Astrocyte (in vitro differentiated cells and primary cell): ENCODE results near the gene MED13. TPM values are rescaled to one million over a fixed set of nuclear protein-coding genes. Genes with fewer than 3 reads are reported as not detected.
A peak's percentile ranks its signal among the peaks of the same experiment; 100 is the strongest.

Experiments used
- DNase-seq: peaks from one replicate; pipeline ENCODE4 v3.0.0-alpha.2; 2010; ENCODE audit warnings: low read depth
- FAIRE-seq: peaks from 2 replicates; lab custom pipeline; 2011; peaks lifted over from hg19 to GRCh38; lab: Jason Lieb, UNC
- H2AFZ ChIP-seq: 2 replicates; pipeline ENCODE4 v1.6.0; 2012; ENCODE audit warnings: low read depth, low read length, inconsistent platforms
- H3K27ac ChIP-seq: 2 replicates; pipeline ENCODE4 v1.5.1; 2011; ENCODE audit warnings: low read depth, low read length, inconsistent platforms
- H3K27me3 ChIP-seq: 2 replicates; pipeline ENCODE4 v1.6.0; 2011; ENCODE audit warnings: low read length, inconsistent platforms; ENCODE audit not compliant: insufficient read depth
- H3K36me3 ChIP-seq: 2 replicates; pipeline ENCODE4 v1.5.1; 2011; ENCODE audit warnings: low read length, inconsistent platforms; ENCODE audit not compliant: insufficient read depth
- H3K4me1 ChIP-seq: 2 replicates; pipeline ENCODE4 v1.5.1; 2011; ENCODE audit warnings: low read length, inconsistent platforms; ENCODE audit not compliant: insufficient read depth
- H3K4me2 ChIP-seq: 2 replicates; pipeline ENCODE4 v1.6.0; 2012; ENCODE audit warnings: low read length, inconsistent platforms
- H3K4me3 ChIP-seq: 2 replicates; pipeline ENCODE4 v1.5.1; 2011; ENCODE audit warnings: low read depth, mild to moderate bottlenecking, low read length, inconsistent platforms; ENCODE audit not compliant: insufficient read depth
- H3K79me2 ChIP-seq: 2 replicates; pipeline ENCODE4 v1.6.0; 2012; ENCODE audit warnings: mild to moderate bottlenecking, low read length, inconsistent platforms; ENCODE audit not compliant: insufficient read depth
- H3K9ac ChIP-seq: 2 replicates; pipeline ENCODE4 v1.6.0; 2012; ENCODE audit warnings: mild to moderate bottlenecking, low read length, inconsistent platforms
- H3K9me3 ChIP-seq: 2 replicates; pipeline ENCODE4 v1.5.1; 2012; ENCODE audit warnings: low read depth, mild to moderate bottlenecking, low read length, inconsistent platforms; ENCODE audit not compliant: insufficient read depth
- H4K20me1 ChIP-seq: 2 replicates; pipeline ENCODE4 v1.6.0; 2012; ENCODE audit warnings: low read length, inconsistent platforms; ENCODE audit not compliant: insufficient read depth
- H3K27ac Mint-ChIP-seq: one replicate; pipeline ENCODE4 v1.8.0; 2021; ENCODE audit warnings: mild to moderate bottlenecking, mixed read lengths; ENCODE audit not compliant: unreplicated experiment
- H3K27me3 Mint-ChIP-seq: one replicate; pipeline ENCODE4 v1.8.0; 2021; ENCODE audit warnings: low read depth, mixed read lengths; ENCODE audit not compliant: unreplicated experiment
- H3K36me3 Mint-ChIP-seq: one replicate; pipeline ENCODE4 v1.8.0; 2021; ENCODE audit warnings: low read depth, mixed read lengths; ENCODE audit not compliant: unreplicated experiment
- H3K4me1 Mint-ChIP-seq: one replicate; pipeline ENCODE4 v1.8.0; 2021; ENCODE audit warnings: low read depth, mixed read lengths; ENCODE audit not compliant: unreplicated experiment
- H3K4me3 Mint-ChIP-seq: one replicate; pipeline ENCODE4 v1.8.0; 2021; ENCODE audit warnings: mild to moderate bottlenecking, moderate library complexity, mixed read lengths; ENCODE audit not compliant: unreplicated experiment
- H3K9me3 Mint-ChIP-seq: one replicate; pipeline ENCODE4 v1.8.0; 2021; ENCODE audit warnings: mild to moderate bottlenecking, mixed read lengths; ENCODE audit not compliant: unreplicated experiment
- EZH2 ChIP-seq: IDR thresholded peaks from 2 replicates; pipeline ENCODE4 v1.6.1; 2012; ENCODE audit warnings: mild to moderate bottlenecking, low read length, inconsistent platforms; ENCODE audit not compliant: insufficient read depth
- total RNA-seq: library from RNA; stranded (reverse); gene quantifications from 2 replicates; pipeline ENCODE4 v1.2.1, GENCODE V29; 2021
- TF ChIP-seq, protein P1 (sequence below): IDR thresholded peaks from 2 replicates; pipeline ENCODE4 v1.5.1; 2011; ENCODE audit warnings: low read depth, mild to moderate bottlenecking, inconsistent platforms, low read length, moderate library complexity; ENCODE audit not compliant: insufficient read depth

MED13 gene
- total RNA-seq, 1 donor from 2014 or later = 55.0 TPM

DNA sequence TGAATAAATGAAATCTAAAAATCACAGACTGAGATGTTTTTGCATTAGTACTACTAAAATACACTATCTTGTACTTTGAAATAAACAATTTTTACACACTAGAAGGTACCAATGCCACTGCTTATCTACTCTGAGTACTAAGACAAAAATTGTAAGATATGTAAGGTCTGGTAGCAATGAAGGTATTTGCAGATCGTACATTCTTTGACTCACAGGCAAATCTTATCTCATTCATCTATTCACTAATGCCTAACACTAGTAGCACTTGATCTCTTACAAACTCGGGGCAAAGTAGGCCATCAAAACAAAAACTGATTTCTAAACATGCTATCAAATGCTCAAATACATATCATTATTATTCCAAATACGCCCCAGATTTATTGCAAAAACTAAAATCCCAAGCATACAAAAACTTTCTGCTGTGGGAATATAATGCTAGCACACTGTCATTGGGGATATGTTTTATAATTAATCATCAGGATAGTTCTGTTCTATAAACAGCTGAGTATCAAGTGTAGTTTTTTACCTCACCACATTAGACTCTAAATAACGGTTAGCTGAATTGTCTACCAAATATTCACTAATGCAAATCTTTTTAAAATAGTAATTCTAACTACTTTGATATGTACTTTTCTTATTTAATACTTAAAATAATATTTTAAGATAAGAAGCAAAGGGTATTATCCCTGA, 68.0 kb downstream of the MED13 start:
- no peak for TF ChIP-seq EZH2
- TF ChIP-seq, protein P1, sequence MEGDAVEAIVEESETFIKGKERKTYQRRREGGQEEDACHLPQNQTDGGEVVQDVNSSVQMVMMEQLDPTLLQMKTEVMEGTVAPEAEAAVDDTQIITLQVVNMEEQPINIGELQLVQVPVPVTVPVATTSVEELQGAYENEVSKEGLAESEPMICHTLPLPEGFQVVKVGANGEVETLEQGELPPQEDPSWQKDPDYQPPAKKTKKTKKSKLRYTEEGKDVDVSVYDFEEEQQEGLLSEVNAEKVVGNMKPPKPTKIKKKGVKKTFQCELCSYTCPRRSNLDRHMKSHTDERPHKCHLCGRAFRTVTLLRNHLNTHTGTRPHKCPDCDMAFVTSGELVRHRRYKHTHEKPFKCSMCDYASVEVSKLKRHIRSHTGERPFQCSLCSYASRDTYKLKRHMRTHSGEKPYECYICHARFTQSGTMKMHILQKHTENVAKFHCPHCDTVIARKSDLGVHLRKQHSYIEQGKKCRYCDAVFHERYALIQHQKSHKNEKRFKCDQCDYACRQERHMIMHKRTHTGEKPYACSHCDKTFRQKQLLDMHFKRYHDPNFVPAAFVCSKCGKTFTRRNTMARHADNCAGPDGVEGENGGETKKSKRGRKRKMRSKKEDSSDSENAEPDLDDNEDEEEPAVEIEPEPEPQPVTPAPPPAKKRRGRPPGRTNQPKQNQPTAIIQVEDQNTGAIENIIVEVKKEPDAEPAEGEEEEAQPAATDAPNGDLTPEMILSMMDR = no peak
- H4K20me1 ChIP-seq = peaks cover 45% of the 10 kb centered on the region
- Mint-ChIP-seq H3K4me1 (peaks cover 9% of the 10 kb centered on the region), H3K4me3 (no peak overlapping the region), H3K27me3 (no peaks in the 10 kb centered on the region), H3K9me3 (no peaks in the 10 kb centered on the region), H3K36me3 (peaks cover 7% of the 10 kb centered on the region), H3K27ac (no peak overlapping the region)
- peaks cover 66% of the 10 kb centered on the region for H3K79me2 ChIP-seq
- H3K9ac ChIP-seq = peak overlapping the region; percentile 1
- no peak overlapping the region for H2AFZ ChIP-seq
- peak overlapping the region; percentile 74 for H3K27ac ChIP-seq
- peak overlapping the region; percentile 25 for H3K4me2 ChIP-seq
- H3K4me1 ChIP-seq = peaks cover 14% of the 10 kb centered on the region
- DNase-seq (peak; percentile 41), FAIRE-seq (no peak)
- H3K36me3 ChIP-seq = peaks cover 3% of the 10 kb centered on the region
- no peaks in the 10 kb centered on the region for H3K9me3 ChIP-seq
- H3K4me3 ChIP-seq = no peak overlapping the region
- H3K27me3 ChIP-seq = no peaks in the 10 kb centered on the region

DNA sequence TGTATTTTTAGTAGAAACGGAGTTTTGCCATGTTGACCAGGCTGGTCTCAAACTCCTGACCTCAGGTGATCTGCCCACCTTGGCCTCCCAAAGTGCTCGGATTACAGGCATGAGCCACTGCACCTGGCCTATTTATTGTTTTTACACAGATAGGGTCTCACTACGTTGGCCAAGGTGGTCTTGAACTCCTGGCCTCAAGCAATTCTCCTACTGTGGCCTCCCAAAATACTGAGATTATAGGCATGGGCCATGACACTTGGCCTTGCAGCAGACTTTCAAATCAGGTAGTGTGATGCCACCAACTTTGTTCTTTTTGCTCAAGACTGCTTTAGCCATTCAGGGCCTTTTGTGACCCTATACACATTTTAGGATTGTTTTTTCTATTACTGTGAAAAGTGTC, 75.6 kb downstream of the MED13 start:
- Histone ChIP-seq H3K27me3 (no peaks in the 10 kb centered on the region), H3K4me3 (no peak overlapping the region), H3K9me3 (no peaks in the 10 kb centered on the region), H3K36me3 (peaks cover 22% of the 10 kb centered on the region), H3K79me2 (peaks cover 14% of the 10 kb centered on the region), H2AFZ (no peak overlapping the region), H3K4me2 (no peak overlapping the region), H4K20me1 (peaks cover 6% of the 10 kb centered on the region), H3K9ac (no peak overlapping the region), H3K27ac (no peak overlapping the region), H3K4me1 (no peaks in the 10 kb centered on the region)
- Mint-ChIP-seq H3K4me1 (no peaks in the 10 kb centered on the region), H3K36me3 (peaks cover 2% of the 10 kb centered on the region), H3K27ac (no peak overlapping the region), H3K4me3 (no peak overlapping the region), H3K27me3 (no peaks in the 10 kb centered on the region), H3K9me3 (no peaks in the 10 kb centered on the region)
- DNase-seq (no peak), FAIRE-seq (no peak)
- TF ChIP-seq EZH2 = no peak
- TF ChIP-seq, protein P1 = no peak

DNA sequence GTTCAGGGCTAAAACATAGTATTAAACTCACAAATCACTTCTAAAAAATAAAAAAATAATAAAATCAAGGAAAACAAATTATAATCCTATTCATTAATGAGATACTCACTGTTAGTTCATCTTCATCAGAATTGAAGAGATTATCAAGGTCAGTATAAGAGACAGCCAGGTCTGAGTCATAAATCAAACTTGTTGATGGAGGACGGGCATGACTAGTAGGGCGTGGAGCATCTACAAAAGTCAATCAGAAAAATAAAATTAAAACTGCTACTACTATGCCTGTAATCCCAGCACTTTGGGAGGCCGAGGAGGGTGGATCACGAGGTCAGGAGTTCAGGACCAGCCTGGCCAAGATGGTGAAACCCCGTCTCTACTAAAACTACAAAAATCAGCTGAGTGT, 78.2 kb downstream of the MED13 start:
- Mint-ChIP-seq H3K27ac (no peak overlapping the region), H3K4me3 (no peak overlapping the region), H3K36me3 (no peaks in the 10 kb centered on the region), H3K9me3 (no peaks in the 10 kb centered on the region), H3K27me3 (no peaks in the 10 kb centered on the region), H3K4me1 (no peaks in the 10 kb centered on the region)
- Histone ChIP-seq H3K9ac (no peak overlapping the region), H3K9me3 (no peaks in the 10 kb centered on the region), H3K36me3 (peaks cover 37% of the 10 kb centered on the region), H4K20me1 (peaks cover 14% of the 10 kb centered on the region), H3K4me2 (no peak overlapping the region), H3K4me3 (no peak overlapping the region), H3K27ac (no peak overlapping the region), H3K4me1 (no peaks in the 10 kb centered on the region), H2AFZ (no peak overlapping the region), H3K27me3 (no peaks in the 10 kb centered on the region), H3K79me2 (peaks cover 20% of the 10 kb centered on the region)
- TF ChIP-seq, protein P1 = no peak
- TF ChIP-seq EZH2 = no peak
- no peak for DNase-seq
- no peak for FAIRE-seq
